GM18861 (cell line): Measurements from ENCODE around the gene PGPEP1.

ENCODE experiments used
- ATAC-seq: cut with Tn5 transposase; IDR thresholded peaks from one replicate; pipeline ENCODE4 v1.9.1; 2021; ENCODE audit not compliant: unreplicated experiment

The PGPEP1 gene

DNA sequence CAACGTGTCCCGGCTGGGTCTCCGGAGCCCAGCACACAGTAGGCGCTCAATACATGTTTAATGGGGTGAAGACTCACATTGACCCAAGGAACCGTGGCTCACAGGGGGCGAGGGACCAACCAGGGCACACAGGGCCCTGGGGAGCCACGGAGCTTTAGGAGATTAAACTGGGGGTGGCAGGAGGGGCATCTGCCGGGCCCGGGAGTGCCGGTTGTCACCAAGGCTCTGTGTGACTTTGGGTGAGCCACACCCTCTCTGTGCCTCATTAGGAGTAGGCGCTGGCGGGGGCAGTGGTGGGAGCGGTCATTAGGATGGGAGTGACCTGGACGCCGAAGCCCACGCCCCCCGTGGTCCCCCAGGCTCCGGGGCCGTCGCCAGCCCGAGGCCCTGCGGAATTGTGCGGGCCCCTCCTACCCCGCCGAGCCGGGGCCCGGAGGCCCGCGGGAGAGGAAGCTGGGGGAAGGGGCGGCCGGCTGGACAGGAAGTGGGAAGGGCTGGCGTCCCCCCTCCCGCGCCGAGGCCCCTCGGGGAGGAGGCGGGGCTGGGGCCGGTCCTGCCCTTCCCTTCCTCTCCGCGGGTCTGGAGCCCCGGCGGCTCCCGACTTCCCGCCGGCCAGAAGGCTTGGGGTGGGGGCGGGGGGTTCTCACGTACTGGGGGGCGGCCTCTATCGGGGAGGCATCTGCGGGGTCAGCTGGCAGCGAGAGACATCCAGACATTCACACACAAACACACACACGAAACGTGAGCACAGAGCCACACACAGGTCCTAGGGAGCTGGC lies 77.0 kb downstream of the PGPEP1 start:
- no peak for ATAC-seq

DNA sequence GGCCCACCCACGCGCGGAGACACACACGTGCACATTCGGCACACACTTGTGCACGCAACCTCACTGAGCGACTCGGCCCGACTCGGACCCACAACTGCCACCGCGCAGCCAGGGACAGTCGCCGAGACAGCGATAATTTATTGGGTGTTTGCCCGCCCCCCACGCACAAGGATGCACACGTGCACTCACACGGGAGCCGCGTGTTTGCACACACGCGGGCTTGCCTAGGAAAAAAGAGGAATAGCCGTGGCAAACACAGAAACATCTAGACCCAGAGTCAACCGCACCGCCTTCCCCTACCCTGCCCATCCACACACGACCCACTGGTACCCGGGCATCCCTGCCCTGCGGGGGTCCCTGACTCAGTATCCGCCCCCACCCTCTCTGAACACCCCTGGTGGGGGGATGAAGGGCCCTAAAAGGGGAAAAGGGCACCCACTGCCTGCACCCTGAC lies 77.7 kb downstream of the PGPEP1 start:
- no peak for ATAC-seq

DNA sequence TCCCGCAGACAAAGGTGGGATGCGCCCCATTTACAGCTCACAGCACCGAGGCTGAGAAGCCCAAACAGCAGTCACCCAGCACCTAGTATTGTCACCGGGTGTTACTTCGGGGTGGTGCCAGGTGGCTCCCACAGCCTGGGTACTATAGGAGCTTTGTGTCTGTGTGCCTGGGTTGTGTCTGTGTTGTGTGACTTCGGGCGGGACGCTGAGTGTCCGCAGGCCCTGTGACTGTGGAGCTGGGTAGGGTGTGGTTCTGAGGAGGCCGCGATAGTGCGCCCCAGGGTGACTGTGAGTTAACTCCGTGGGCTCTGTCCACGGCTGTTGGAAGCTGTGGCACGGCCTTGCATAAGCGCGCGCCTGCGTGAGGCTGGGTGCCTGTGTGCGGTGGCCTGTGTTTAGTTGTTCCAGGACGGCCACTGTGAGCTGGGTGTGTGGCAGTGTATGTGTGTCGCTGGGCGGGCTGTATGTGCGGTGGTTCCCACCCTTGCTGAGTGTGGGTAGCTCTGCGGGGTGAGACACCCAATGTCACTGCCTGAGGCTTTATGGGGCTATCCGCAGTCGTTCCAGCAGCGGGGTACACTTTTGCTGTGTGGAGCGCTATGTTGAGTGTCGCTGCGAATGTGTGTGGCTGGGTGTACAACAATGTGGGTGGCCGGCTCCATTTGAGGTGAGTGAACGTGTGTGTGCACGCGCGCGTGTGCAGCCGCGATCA lies 78.2 kb downstream of the PGPEP1 start:
- peak; percentile 1 for ATAC-seq

GRCh38 chr19:18419195-18419698 lies 78.8 kb downstream of the PGPEP1 start, which contains the start of gene SSBP4:
SSBP4 (plus strand) TSS chr19:18419398; CDS start chr19:18419649, 251 bp downstream.
- ATAC-seq = peak; percentile 31
